WTC11 (cell line): ENCODE measurements around the gene FANCI.

Experiments used
- CTCF ChIP-seq: fragments of 200-600 bp; IDR thresholded peaks from 2 replicates; pipeline ENCODE4 v1.8.0; 2022; ENCODE audit warnings: antibody characterized with exemption
- ETV6 ChIP-seq: sonication (generic); formaldehyde crosslinking; IDR thresholded peaks from 2 replicates; pipeline ENCODE4 v1.8.1; 2022; ENCODE audit warnings: mild to moderate bottlenecking, missing genetic modification reagents
- GABPB1 ChIP-seq: sonication (generic); formaldehyde crosslinking; IDR thresholded peaks from 2 replicates; pipeline ENCODE4 v1.8.1; 2023; ENCODE audit warnings: mild to moderate bottlenecking, missing genetic modification reagents
- MLX ChIP-seq: sonication (generic); formaldehyde crosslinking; IDR thresholded peaks from 2 replicates; pipeline ENCODE4 v1.8.1; 2023; ENCODE audit warnings: mild to moderate bottlenecking, missing genetic modification reagents, moderate library complexity
- MYBL2 ChIP-seq: sonication (generic); formaldehyde crosslinking; IDR thresholded peaks from 2 replicates; pipeline ENCODE4 v1.8.1; 2023; ENCODE audit warnings: mild to moderate bottlenecking, moderate library complexity, missing genetic modification reagents
- NR2C2 ChIP-seq: sonication (generic); formaldehyde crosslinking; IDR thresholded peaks from 2 replicates; pipeline ENCODE4 v1.8.0; 2022; ENCODE audit warnings: mild to moderate bottlenecking, missing genetic modification reagents
- SP1 ChIP-seq: sonication (generic); formaldehyde crosslinking; conservative IDR thresholded peaks from 2 replicates; pipeline ENCODE4 v1.8.1; 2022; ENCODE audit warnings: missing genetic modification reagents
- USF1 ChIP-seq: sonication (generic); formaldehyde crosslinking; IDR thresholded peaks from 2 replicates; pipeline ENCODE4 v1.8.0; 2022; ENCODE audit warnings: mild to moderate bottlenecking, missing genetic modification reagents
- USF2 ChIP-seq: sonication (generic); formaldehyde crosslinking; IDR thresholded peaks from 2 replicates; pipeline ENCODE4 v1.8.1; 2023; ENCODE audit warnings: mild to moderate bottlenecking, missing genetic modification reagents, moderate library complexity
- ZBTB21 ChIP-seq: sonication (generic); formaldehyde crosslinking; IDR thresholded peaks from 2 replicates; pipeline ENCODE4 v1.8.1; 2023; ENCODE audit warnings: mild to moderate bottlenecking, missing genetic modification reagents, borderline replicate concordance

GRCh38 chr15:89329329-89330084 is 85.7 kb downstream of the FANCI start:
- TF ChIP-seq USF1 (CRISPR knock-in tag) (no peak), CTCF (no peak), ZBTB21 (CRISPR knock-in tag) (no peak), NR2C2 (no peak), USF2 (CRISPR knock-in tag) (no peak), SP1 (CRISPR knock-in tag) (no peak), MLX (CRISPR knock-in tag) (no peak), ETV6 (CRISPR knock-in tag) (no peak), MYBL2 (CRISPR knock-in tag) (no peak), GABPB1 (CRISPR knock-in tag) (no peak)
